ENCODE results near the gene SMKR1. TPM values are rescaled to one million over a fixed set of nuclear protein-coding genes. Genes with fewer than 3 reads are reported as not detected.

Gene SMKR1
- total and polyA plus RNA-seq, 2 experiments from 2014 or later = 2.1 TPM; not detected in 1

- Histone ChIP-seq H3F3A (replicated peaks; ENCODE audit: low read depth) (no peaks in the 10 kb centered on the region), H3K36me3 (ENCODE audit: insufficient read depth) (no peaks in the 10 kb centered on the region), H3K27ac (ENCODE audit: low read depth) (no peak overlapping the region), H4K20me1 (replicated peaks; ENCODE audit: insufficient read depth) (no peaks in the 10 kb centered on the region), H3K9me2 (ENCODE audit: insufficient read depth) (no peaks in the 10 kb centered on the region; the same call in 1 of the 2 replicates), H3K4me1 (ENCODE audit: insufficient read depth) (peaks cover 2% of the 10 kb centered on the region; the same call in 1 of the 2 replicates), H2AFZ (no peak overlapping the region), H3K79me2 (replicated peaks; ENCODE audit: insufficient read depth) (no peaks in the 10 kb centered on the region), H3K4me2 (no peak overlapping the region), H3K27me3 (ENCODE audit: insufficient read depth) (no peaks in the 10 kb centered on the region), H3K4me3 (no peak overlapping the region)
- Mint-ChIP-seq H3K36me3 (ENCODE audit: low read depth) (no peaks in the 10 kb centered on the region), H3K27me3 (ENCODE audit: insufficient read depth, low read depth, poor library complexity) (peaks cover 11% of the 10 kb centered on the region), H3K4me3 (no peak overlapping the region), H3K27ac (no peak overlapping the region), H3K9me3 (no peaks in the 10 kb centered on the region; the same call in 1 of the 3 replicates), H3K4me1 (peaks cover 10% of the 10 kb centered on the region)
- TF ChIP-seq ZNF331 (CRISPR knock-in tag; IDR thresholded peaks at IDR 0.05; ENCODE audit: low read depth) (no peak), JUNB (IDR thresholded peaks at IDR 0.05; ENCODE audit: unreplicated experiment) (no peak), REST (IDR thresholded peaks at IDR 0.05; ENCODE audit: unreplicated experiment) (no peak), CREB1 (CRISPR knock-in tag; IDR thresholded peaks at IDR 0.05; ENCODE audit: low read depth) (no peak), NANOG (IDR thresholded peaks at IDR 0.05; ENCODE audit: borderline replicate concordance) (no peak), ETS1 (IDR thresholded peaks at IDR 0.05) (no peak), ZNF462 (CRISPR knock-in tag; IDR thresholded peaks at IDR 0.05) (no peak), STAT1 (IDR thresholded peaks at IDR 0.05; ENCODE audit: unreplicated experiment) (no peak), ZNF114 (CRISPR knock-in tag; IDR thresholded peaks at IDR 0.05) (no peak), POLR2AphosphoS5 (IDR thresholded peaks at IDR 0.05; ENCODE audit: low read depth) (no peak), CTCF (conservative IDR thresholded peaks at IDR 0.05; ENCODE audit: low read depth in 2 of 2) (no peak), EZH2phosphoT487 (IDR thresholded peaks at IDR 0.05; ENCODE audit: unreplicated experiment) (no peak), EZH2 (IDR thresholded peaks at IDR 0.05; ENCODE audit: low read depth, unreplicated experiment) (no peak)
- no peak for DNase-seq (ENCODE audit: low spot score)
- no peak for ATAC-seq
Observed at GRCh38 chr7:129538790-129539189, 36.5 kb downstream of the SMKR1 start.
